ENCODE data around the gene UNC50. TPM values are rescaled to one million over a fixed set of nuclear protein-coding genes. Genes with fewer than 3 reads are reported as not detected.

UNC50 gene
- total RNA-seq, 1 donor from 2014 or later: 33.0 TPM

DNA sequence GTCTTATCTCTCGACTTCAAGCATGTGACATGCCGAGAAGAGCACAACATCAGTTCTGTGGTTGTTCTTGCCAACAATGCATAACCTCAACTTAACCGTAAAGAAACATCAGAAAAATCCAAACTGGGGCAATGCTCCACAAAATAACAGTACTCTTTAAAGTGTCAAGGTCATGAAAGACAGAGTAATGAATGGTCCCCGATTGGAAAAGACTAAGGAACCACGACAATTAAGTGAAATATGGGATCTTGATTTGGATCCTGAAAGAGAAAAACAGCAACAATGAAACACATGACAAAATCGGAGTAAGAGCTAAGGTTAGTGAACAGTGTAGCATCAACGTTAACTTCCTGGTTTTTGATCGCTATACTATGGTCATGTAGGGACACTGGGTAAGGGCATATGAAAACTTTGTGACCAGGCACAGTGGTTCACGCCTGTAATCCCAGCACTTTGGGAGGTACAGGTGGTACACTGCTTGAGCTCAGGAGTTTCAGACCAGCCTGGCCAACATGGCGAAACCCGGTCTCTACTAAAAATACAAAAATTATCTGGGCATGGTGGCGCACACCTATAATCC is 55.2 kb downstream of the UNC50 start:
- Mint-ChIP-seq H3K27me3 (ENCODE audit: unreplicated experiment) (no peaks in the 10 kb centered on the region), H3K27ac (ENCODE audit: unreplicated experiment) (no peak overlapping the region), H3K9me3 (ENCODE audit: unreplicated experiment) (peaks cover 8% of the 10 kb centered on the region), H3K36me3 (ENCODE audit: low read depth, unreplicated experiment) (no peaks in the 10 kb centered on the region), H3K4me3 (ENCODE audit: unreplicated experiment) (no peak overlapping the region), H3K4me1 (ENCODE audit: unreplicated experiment) (no peaks in the 10 kb centered on the region)
- no peak for DNase-seq (ENCODE audit: low spot score)
- TF ChIP-seq, protein P1, sequence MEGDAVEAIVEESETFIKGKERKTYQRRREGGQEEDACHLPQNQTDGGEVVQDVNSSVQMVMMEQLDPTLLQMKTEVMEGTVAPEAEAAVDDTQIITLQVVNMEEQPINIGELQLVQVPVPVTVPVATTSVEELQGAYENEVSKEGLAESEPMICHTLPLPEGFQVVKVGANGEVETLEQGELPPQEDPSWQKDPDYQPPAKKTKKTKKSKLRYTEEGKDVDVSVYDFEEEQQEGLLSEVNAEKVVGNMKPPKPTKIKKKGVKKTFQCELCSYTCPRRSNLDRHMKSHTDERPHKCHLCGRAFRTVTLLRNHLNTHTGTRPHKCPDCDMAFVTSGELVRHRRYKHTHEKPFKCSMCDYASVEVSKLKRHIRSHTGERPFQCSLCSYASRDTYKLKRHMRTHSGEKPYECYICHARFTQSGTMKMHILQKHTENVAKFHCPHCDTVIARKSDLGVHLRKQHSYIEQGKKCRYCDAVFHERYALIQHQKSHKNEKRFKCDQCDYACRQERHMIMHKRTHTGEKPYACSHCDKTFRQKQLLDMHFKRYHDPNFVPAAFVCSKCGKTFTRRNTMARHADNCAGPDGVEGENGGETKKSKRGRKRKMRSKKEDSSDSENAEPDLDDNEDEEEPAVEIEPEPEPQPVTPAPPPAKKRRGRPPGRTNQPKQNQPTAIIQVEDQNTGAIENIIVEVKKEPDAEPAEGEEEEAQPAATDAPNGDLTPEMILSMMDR (IDR thresholded peaks at IDR 0.05; ENCODE audit: unreplicated experiment): no peak

DNA sequence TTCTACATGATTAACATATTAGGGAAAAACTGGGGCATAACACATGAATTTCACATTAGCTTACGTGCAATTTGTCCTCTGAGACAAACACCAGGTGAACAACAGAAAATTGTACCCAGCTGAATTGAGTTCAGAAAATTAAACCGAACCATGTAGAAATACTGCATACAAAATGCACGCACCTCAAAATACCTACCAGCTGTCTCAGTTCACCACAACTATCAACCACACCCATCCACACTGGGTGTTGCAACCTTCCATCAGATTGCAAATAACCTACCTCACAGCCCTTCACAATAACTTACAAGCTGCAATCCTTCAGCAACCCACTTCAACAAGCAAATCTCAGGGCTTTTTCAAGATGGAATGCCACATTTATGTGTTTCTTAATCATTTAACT is 55.9 kb downstream of the UNC50 start:
- TF ChIP-seq, protein P1 (IDR thresholded peaks at IDR 0.05; ENCODE audit: unreplicated experiment): no peak
- no peaks in the 10 kb centered on the region for H3K4me1 Mint-ChIP-seq (ENCODE audit: unreplicated experiment)
- no peak overlapping the region for H3K4me3 Mint-ChIP-seq (ENCODE audit: unreplicated experiment)
- H3K27ac Mint-ChIP-seq (ENCODE audit: unreplicated experiment): no peak overlapping the region
- peaks cover 8% of the 10 kb centered on the region for H3K9me3 Mint-ChIP-seq (ENCODE audit: unreplicated experiment)
- no peaks in the 10 kb centered on the region for H3K27me3 Mint-ChIP-seq (ENCODE audit: unreplicated experiment)
- H3K36me3 Mint-ChIP-seq (ENCODE audit: low read depth, unreplicated experiment): no peaks in the 10 kb centered on the region
- DNase-seq (ENCODE audit: low spot score): no peak

DNA sequence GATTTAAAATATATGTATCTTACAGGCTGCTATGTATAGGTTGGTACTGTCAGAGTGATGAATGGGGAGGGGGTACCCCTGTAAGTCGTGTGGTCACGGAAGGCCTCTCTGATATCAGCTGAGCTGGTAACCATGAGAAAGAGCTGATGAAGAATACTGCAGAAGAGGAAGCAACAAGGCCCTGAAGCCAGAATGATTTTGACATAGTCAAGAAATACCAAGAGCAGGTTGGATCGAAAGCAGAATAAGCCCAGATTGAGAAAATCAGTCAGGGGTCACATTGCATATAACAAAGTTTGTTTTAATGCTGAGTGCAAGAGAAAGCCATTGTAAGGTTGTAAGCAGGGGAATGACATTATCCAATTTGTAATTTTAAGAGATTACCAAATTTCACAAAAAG is 57.3 kb downstream of the UNC50 start:
- H3K27ac Mint-ChIP-seq (ENCODE audit: unreplicated experiment): no peak overlapping the region
- no peaks in the 10 kb centered on the region for H3K27me3 Mint-ChIP-seq (ENCODE audit: unreplicated experiment)

More for the DNA sequence above, 57.3 kb downstream of the UNC50 start:
- Mint-ChIP-seq H3K4me3 (ENCODE audit: unreplicated experiment) (no peak overlapping the region), H3K9me3 (ENCODE audit: unreplicated experiment) (no peaks in the 10 kb centered on the region), H3K4me1 (ENCODE audit: unreplicated experiment) (no peaks in the 10 kb centered on the region), H3K36me3 (ENCODE audit: low read depth, unreplicated experiment) (no peaks in the 10 kb centered on the region)
- TF ChIP-seq, protein P1 (IDR thresholded peaks at IDR 0.05; ENCODE audit: unreplicated experiment): no peak
- DNase-seq (ENCODE audit: low spot score): no peak

Other genes starting within 250 kb of the UNC50 start
- 26.8 TPM for gene INPP4A, start 163.7 kb upstream of the UNC50 start, total RNA-seq (ENCODE audit: unreplicated experiment)
- 21.6 TPM for gene COA5, start 77 bp upstream of the UNC50 start, total RNA-seq (ENCODE audit: unreplicated experiment)
- gene MGAT4A, start 122.5 kb downstream of the UNC50 start, total RNA-seq (ENCODE audit: unreplicated experiment): 7.3 TPM